Retinal pigment epithelial cell (primary cell): ENCODE results near the gene CDH13.

Source experiments
- DNase-seq: peaks from one replicate; pipeline ENCODE4 v3.0.0-alpha.2; 2010; ENCODE audit warnings: low read depth
- H3K4me3 ChIP-seq: 2 replicates; pipeline ENCODE4 v1.5.1; 2011; ENCODE audit warnings: mild to moderate bottlenecking, low read length, control low read depth, moderate library complexity
- TF ChIP-seq, protein P1 (sequence below): conservative IDR thresholded peaks from 2 replicates; pipeline ENCODE4 v1.5.1; 2011; ENCODE audit warnings: low read depth, low read length, control low read depth, inconsistent platforms

The CDH13 gene

DNA sequence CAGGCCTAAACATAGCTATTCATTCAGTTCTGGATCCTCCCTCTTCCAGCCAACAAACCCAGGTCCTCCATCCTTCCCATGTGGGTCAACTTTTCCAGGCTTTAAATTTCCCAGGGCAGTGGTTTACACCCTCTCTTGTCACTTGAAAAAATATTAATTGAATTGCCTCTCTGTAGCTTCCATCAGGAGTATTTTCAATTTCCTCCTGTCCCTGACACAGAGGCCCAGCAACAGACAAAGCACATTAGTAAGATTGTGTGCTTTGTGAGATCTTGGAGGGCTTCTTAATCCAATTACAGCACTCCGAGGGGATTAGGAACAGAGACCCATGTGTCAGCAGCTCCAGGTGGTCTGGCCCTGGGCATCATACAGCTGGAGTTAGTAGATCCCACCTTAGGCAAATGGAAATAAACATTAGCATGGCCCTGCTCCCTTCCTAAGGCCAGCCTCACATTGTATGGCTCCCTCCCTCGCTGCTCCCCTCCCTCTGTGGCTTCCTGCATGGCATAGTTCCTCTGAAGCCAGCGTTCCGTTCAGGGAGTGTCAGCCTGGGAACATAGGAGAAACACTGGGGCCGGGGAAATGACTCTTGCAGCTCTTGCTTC, 1048.3 kb downstream of the CDH13 start:
- no peak for DNase-seq
- H3K4me3 ChIP-seq, result no peak overlapping the region
- TF ChIP-seq, protein P1, sequence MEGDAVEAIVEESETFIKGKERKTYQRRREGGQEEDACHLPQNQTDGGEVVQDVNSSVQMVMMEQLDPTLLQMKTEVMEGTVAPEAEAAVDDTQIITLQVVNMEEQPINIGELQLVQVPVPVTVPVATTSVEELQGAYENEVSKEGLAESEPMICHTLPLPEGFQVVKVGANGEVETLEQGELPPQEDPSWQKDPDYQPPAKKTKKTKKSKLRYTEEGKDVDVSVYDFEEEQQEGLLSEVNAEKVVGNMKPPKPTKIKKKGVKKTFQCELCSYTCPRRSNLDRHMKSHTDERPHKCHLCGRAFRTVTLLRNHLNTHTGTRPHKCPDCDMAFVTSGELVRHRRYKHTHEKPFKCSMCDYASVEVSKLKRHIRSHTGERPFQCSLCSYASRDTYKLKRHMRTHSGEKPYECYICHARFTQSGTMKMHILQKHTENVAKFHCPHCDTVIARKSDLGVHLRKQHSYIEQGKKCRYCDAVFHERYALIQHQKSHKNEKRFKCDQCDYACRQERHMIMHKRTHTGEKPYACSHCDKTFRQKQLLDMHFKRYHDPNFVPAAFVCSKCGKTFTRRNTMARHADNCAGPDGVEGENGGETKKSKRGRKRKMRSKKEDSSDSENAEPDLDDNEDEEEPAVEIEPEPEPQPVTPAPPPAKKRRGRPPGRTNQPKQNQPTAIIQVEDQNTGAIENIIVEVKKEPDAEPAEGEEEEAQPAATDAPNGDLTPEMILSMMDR, result no peak

DNA sequence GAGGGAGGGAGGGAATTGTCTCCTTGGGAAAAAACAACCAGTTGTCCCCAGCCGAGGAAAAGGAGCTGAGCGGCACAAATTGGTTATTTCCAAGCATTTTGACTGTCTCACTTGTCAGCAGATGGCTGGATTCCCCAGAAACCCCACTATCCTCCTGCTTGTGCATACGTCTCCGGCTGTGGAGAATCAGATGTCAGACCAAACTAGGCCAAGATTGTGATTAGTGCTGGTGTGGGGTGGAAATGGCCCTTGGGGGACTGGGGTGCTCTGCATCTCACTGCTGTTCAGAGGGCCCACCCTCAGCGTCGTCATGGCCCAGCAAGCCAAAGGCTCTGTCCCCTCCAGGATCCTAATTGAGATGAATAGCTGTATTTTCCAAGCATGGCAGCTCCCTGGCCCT, 1049.3 kb downstream of the CDH13 start:
- H3K4me3 ChIP-seq, result no peak overlapping the region
- TF ChIP-seq, protein P1, result no peak
- no peak for DNase-seq

DNA sequence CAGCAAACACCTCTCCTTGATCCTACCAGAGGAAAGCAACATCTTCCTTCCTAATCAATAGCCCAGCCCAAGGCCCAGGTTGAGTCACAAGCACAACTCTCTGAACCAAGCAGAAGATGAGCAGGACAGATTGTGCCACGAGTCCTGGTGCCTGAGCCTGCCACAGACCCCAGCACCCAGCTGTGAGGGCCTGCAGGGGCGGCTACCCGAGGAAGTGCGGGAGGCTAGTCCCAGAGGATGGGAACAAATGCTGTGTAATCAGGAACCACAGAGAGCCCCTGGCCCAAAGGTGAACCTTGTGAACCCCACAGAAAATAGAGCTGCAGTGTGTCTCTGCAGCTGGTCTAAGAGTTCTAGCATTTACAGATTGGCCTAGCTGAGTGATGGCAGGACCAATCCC, 1054.2 kb downstream of the CDH13 start:
- TF ChIP-seq, protein P1, result no peak
- H3K4me3 ChIP-seq, result no peak overlapping the region
- no peak for DNase-seq

DNA sequence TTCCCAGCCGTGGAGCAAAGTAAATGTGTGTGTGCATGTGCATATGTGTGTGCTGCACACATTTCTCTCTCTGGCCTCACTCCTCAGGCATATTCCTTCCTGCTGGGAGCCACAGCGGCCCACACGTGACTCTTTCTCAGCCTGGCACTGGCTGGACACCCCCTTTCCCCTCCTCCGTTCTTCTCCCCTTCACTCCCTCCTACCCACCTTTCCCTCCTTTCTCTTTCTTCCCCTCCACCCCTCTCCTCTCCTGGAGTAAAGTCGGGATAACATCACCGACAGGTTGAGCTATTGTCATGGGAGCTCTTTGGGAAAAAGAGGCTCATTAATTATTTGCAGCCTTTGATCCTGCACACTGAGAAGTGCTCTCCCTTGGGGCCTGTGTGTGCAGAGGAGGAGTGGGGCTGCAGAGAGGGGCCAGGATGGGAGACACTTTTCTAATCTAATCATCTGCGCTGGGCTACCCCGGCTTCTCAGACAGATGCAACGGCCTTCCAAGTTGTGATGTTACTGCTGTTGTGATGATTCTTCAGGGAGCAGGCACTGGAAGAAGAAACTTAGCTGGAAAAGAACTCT, 1054.7 kb downstream of the CDH13 start:
- TF ChIP-seq, protein P1, result no peak
- H3K4me3 ChIP-seq, result no peak overlapping the region
- DNase-seq, result no peak

DNA sequence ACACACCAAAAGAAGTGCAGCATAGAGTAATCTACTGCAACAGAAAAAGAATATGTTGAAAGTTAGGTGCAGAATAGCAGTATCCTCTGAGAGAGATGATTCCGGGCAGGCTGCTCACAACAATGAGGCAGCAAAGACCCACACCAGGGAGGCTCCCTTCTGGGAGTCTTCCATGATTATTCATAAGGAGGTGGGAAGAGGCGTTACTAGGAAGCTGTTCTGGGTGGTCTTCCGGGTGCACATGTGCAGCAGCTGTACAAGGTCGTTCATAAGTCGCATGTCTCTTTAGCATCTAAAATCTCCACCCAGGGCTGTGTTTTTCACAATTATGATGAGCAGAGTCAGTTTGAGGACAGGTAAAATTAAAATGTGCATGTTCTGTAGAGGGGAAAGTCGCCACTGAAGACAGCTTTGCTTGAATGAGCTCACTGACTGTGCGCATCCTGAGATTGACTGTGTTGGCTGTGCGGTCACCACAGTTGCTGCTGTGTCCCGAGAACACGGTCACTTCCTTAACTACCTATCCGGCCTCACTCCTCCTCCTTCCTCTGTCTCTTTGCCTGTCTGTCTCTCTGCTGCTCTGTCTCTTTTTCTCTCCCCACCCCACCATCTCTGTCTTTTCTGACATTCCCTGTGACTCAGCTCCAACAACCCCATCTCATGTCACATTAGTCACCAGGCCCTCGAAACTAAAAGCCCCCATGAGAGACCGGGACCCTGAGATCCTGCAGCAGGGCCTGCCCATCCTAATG, 1055.5 kb downstream of the CDH13 start:
- no peak for DNase-seq
- TF ChIP-seq, protein P1, result no peak
- H3K4me3 ChIP-seq, result no peak overlapping the region

DNA sequence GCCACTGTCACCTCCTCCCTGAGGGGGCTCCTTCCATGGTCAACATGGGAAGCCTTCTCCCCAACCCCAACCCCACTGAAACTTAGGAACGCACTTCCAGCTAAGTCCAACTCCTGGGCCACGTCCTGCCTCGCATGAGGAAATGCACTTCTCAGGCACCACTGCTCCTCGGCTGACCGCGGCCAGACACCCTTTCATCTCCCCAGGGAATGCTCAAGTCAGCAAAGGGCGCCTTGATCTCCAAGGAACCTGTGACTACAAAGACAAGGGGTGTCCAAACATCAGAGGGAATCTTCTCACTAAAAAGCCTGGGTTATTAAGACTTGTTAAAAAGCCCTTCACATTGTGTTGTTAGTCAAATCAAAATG, 1056.1 kb downstream of the CDH13 start:
- TF ChIP-seq, protein P1, result no peak
- no peak overlapping the region for H3K4me3 ChIP-seq
- no peak for DNase-seq

DNA sequence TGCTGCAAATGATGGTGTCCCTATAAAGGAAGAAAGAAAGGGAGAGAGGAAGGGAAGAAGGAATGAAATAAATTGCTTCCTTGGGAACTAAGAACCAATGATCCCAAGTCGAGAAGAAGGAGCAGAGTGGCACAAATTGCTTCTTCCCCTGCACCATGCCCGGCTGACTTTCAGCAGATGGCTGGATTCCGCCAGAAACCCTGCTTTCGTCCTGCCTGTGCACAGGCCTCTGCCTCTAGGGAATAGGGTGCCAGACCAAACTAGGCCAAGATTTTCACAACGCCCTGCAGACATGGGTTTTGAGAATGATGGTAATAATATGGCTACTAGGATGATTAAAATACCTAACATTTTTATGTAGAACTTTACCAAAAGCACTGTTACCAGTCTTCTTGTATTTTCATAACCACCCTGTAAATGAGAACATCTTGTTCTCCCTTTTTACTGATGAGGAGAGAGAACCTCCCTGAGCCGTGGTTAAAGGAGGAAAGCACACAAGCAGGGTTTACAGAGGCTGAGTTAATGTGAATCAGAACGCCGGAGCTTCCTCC, 1058.9 kb downstream of the CDH13 start:
- no peak overlapping the region for H3K4me3 ChIP-seq
- TF ChIP-seq, protein P1, result no peak
- DNase-seq, result no peak
